DLD1 (cell line): ENCODE measurements around the gene KCNAB1.

ENCODE experiments used
- in situ Hi-C: cut with HindIII; loops from 2 replicates; pipeline ENCODE4 v1.10.0; 2017; ENCODE audit warnings: low sequenced_read_pairs

Gene KCNAB1

DNA sequence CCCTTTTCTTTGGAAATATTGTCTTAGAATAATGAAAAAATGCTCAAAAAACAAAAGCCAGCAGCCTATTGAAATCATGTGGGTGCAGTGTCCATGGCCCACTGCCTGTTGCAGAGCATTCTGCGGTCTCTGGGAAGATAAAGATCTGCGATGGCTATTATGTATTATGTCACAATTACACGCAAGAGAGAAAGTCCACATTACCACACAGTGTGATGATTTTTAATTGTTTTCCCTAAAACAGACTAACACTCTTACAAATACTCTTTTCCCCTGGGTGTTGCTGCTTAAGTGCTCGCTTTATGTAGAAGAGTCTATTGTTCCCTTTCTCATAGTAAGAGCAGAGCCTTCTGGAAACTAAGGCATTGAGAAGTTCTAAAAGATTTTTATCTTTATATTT lies 402.3 kb downstream of the KCNAB1 start:
- in situ Hi-C loops: loop anchor here (25.0 kb wide), 1 partner anchor 615 kb away; no protein-coding TSS in a partner anchor

DNA sequence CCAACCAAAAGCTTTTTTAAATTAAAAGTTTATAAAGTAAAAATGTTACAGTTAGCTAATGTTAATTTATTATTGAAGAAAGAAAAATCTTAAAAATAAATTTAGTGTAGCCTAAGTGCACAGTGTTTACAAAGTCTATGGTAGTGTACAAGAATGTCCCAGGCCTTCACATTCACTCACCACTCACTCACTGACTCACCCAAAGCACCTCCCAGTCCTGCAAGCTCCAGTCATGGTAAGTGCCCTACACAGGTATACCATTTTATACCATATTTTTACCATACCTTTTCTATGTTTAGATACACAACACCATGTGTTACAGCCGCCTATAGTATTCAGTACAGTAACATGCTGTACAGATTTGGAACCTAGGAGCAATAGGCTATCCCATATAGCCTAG lies 405.4 kb downstream of the KCNAB1 start:
- in situ Hi-C loops: no loop called here

DNA sequence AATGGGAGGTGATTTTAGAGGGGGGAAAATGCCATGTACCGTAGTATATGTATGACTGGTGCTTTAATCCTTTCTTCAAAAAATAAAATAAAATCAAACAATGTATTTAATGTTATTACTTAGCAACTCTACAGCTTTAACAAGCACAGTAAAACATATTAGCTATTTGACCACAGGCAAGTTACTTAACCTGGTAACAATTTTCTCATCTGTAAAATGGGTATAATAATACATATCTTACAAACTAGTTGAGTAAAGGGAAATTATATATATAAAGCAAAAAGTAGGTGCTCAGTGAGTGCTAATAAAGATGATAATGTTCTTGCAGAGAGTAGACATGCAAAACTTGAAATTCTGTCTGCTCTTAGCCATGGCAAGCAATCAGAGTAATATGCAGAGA lies 406.7 kb downstream of the KCNAB1 start:
- in situ Hi-C loops: no loop called here

DNA sequence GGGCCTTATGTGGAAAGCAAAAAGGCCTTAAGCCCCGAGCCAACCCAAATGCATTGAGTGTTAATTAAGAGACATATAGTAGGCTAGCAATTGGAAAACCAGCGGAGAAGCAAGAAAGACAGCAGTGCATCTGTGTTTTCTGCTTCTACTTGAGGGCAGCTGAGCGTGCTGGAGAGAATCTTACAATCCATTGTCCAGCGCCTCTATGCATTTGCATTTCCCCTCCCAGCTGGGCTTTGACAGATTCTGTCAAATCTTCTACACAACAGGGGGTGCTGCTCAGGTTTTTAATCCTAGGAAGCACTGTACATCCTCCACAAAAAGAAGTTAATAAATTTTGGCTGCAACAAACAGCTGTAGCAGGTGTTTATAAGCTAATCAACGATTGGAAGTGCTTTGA lies 410.6 kb downstream of the KCNAB1 start:
- in situ Hi-C loops: no loop called here

DNA sequence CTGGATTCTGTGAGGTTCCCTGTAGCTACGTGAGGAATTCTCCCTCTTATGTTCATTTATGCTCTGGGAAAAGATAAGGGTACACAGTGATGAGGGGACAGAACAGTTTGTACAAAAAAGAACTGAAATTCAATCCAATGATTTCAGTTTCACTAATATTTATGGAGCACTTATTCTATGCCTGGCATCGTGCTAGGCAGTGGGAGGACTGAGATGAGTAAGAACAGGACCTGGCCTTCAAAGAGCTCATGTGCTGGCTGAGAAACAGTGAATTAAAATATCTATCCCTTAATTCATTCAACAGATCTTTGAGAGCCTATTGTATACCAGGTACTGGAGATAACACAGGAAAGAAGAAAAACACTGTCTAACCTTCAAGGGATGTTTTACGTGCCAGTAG lies 412.4 kb downstream of the KCNAB1 start:
- in situ Hi-C loops: no loop called here

DNA sequence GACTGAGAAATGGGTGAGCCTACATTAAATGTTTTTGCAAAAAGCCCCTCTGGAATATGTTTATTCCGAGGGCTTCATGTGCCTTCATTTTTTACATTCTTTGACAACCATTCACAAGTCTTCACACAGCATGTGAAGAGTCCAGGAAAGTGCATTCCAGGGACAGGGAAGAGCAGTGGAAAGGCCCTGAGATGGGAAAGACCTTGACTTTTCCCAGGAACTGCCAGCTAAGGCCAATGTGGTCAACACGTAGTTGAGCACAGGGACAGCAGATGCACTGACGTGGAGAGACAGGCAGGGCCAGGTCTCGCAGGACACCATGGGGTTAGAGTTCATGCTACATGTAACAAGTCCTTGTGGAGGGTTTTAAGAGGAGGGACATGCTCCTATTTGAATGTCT lies 412.8 kb downstream of the KCNAB1 start:
- in situ Hi-C loops: no loop called here

DNA sequence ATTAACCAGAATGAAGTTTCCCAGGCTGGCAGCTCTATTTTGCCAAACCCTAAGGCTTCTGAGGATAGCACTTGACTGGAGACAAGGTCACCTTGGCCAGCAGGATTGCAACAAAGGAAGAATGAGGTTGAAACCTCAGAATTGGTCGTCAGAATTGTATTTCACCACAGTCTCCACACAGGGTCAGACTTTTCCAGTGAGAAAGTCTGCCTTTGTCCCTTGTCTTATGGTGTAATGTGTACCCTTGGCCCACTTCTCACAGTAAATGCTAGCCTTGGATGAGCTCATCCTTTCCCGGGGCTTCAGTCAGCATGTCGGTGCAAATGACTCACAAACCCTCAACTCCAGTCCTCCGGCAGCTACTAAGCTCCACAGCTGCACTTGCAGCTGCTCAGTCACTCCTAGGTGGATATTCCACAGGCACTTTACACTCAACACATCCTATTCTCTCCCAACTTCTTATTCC lies 414.8 kb downstream of the KCNAB1 start:
- in situ Hi-C loops: no loop called here

DNA sequence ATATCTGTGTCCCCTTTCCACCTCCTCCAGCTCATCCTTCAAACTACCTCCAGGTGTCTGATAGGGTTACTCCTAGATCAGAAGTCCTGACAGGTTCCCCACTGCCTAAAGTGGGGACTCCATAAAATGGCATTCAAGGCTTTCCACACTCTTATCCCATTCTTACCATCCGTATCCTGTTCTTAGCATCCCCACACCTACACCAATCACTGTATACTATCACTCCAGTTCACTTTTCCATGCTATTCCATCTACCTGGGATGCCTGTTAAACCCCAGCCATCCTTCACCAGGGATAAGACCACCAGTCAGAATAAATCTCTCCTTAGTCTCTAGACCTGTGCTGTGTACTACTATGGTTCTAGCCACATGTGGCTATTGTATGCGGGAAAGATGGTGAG lies 415.4 kb downstream of the KCNAB1 start:
- in situ Hi-C loops: no loop called here

DNA sequence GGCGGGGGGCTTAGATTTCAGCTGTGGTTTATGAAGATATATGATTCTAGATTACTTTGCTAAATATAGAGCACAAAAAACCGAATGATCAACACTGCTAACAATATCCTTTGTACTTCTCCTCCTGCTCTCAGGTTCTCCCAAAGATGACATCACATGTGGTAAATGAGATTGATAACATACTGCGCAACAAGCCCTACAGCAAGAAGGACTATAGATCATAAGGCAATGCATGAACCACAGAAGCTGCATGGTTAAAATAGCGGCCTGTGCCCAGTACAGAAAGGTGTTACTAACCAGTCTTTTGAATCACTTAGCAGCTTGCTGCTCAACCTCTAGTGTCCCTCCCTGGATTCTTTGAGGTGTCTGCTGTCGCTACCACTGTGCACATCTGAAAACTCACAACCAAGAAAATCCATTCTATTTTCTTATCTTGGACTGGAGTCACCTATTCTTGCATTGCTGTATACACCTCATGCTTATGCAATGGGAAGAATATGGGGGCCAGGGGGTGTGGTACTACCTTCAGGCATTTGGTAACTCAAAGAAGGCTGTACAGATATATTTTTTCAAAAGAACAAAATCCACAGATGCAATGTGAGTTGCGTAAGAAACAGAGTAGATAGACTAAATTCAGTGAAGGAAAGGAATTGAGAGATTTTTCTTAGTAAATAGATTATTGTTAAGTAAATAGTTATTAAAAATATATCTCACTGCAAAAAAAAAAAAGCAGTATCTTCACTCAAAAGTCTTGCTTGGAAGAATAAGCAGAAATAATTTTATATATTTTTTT lies 416.3 kb downstream of the KCNAB1 start:
- in situ Hi-C loops: no loop called here

DNA sequence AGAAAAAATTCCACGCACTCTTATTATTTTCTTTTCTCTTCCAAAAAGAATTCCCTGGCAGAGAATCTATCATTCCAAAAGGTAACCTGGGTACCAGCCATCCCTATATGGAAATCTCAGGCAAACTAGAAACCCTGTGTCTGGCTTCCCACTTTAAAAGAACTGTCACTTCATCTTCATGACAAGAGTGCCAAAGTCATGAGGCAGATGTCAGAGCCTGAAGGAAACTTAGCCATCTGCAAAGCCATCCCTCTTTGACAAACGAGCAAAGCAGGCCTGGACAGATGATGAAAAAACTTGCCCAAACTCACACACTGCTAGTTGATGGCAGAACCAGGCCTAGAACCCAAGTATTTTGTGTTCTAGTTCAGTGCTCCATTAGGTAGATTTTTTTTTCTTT lies 418.7 kb downstream of the KCNAB1 start:
- in situ Hi-C loops: no loop called here

DNA sequence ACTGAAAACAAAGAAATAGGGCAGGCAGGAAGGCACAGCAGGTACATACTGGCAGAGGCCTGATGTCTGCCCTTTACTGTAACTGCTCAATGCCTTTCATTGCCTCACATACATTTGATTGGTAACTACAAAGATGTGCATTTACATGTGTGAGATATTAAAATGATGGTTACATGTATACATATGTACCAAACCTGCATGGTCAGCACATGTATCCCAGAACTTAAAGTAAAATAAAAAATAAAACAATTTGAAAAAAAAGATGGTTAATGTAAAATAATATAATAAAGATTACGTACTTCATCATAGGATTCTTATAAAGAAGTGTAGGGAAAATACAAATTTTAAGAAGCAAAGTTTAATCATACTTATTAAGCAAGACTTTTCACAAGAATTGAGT lies 419.4 kb downstream of the KCNAB1 start:
- in situ Hi-C loops: no loop called here

DNA sequence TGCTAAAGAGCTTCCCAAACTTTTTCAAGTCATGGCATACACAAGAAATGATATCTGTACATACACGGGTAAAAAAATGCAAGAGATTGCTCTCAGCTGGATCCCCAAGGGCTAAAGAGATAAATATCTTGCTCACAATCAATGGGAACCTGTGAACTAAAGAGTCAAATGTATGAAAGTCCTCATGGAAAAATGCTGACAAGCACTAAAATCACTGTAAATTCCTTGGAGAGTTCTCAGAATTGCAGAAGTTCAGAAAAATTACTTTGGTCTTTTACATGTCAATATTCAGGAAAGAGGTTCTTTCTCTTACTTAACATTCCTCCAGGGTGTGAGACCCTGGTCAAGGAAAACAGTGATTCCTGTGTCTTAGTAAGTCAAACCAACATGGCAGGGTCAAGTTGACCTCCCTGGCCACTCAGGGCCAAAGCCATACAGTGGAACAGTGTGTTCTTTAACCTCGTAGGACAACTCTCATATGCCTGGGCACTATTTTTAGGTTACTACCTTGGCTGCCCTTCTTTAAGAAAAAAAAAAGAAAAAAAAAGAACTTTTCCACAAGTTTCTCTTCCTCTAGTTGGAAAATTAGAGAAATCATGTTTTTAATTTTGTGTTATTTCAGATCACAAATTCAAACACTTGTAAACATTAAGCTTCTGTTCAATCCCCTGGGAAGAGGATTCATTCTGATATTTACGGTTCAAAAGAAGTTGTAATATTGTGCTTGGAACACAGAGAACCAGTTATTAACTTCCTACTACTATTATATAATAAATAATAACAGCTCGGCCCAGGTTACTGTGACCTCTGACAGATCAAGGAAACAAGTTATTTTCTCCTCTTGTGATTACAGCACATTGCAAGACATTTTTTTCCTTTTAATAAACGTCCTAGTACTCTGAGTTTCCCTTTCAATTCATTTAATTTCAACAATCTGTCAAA lies 422.0 kb downstream of the KCNAB1 start:
- in situ Hi-C loops: no loop called here

DNA sequence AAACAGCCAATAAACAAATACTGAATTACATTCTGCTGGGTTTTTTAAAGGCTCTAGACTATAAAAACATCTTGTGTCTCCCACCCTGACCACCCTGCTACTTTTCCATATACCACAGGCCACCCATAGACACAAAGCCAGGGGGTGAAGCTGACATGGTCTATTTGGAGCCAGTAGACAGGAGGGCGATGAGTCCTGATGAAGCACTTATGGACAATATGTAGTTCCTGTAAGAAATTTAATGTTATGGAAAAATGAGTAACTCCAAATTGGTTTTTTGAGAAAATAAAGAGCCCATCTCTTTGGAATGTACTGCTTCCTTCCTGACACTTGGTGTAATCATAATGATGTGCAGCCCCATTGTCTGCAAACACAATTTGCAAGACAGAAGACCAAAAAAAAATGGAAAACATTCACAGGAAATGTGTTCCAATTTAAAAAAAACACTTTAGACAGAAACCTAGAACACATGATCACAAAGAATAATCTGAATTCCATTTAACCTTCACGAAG lies 422.7 kb downstream of the KCNAB1 start:
- in situ Hi-C loops: no loop called here

DNA sequence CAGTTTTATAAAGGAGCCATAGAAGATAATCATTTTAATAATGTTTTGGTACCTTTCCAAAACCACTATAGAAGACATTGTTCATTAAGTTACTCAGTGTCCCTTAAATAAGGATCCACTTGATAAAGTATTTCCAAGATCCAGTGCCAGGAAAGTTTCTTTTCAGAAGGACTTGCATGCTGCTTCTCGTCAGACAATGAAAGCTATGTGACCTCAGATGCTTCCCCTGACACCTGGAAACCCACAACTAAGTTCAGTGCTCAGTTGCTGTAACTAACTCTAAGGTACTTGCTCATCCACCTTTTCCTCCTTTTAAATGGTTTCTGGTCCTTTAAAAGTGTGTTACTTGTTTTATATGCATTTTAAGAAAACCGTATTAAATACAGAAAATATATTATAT lies 427.3 kb downstream of the KCNAB1 start:
- in situ Hi-C loops: no loop called here

DNA sequence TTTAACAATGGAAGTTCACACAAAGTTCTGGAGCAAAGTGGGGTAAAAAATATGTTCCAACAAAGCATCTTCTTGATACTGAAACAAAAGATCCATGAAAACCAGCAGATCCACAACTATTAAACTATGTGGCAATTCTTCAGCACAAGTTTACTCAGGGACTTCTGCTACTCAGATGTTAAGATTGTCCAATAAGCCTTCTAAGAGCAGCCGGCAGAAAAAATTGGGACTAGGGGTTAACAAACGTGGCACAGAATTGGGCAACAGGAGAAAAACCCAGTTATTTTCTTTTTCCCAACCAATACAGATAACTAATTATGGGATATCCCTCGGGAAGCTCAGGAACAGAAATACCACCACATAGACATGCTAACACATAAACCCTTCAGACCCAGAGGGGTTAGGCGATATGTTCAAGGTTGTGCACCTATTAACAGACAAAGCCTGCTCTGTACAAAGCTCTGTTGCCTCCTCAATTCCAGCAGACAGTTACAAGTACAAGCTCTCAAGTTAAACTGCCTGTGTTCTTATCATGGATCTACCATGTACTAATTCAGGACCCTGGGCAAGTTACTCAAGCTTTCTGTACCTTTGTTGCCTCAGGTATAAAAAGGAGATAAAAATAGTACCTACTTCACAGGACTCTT lies 427.8 kb downstream of the KCNAB1 start:
- in situ Hi-C loops: no loop called here

DNA sequence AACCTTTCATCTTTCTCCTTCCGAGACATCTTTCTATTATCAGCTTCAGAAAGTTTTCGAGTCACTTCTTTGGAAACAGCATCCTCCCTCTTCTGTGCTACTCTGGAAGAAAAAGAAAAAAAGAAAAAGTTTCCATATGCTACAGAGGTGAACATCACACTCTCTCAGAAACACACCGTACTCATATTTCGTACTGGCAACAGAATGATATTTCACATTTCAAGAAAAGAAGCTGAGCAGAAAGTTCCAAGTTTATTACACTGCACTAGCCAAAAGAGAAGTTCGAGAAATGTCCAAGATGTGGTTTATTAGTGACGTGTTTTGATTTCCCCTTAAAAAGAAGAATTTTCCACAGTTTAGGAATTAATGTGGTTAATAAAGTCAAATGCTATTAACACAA lies 428.5 kb downstream of the KCNAB1 start:
- in situ Hi-C loops: no loop called here

DNA sequence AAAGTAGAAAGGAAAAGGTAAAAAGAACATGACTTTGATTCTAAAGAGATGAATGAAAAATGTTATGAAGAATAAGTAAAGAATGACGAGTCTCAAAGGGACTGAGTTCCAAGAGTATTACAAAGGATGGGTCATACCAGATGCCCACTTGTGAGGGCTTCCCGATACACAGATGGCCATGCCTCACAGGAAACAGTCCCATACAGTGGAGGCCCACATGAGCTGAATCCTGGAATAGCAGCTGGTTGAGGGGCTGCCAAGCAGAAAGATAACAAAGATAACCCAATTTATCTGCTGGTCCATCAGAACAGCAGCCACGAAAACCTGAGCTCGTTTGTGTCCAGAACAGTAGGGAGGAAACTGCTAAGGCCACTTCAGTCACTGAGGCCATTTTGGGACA lies 430.9 kb downstream of the KCNAB1 start:
- in situ Hi-C loops: no loop called here

DNA sequence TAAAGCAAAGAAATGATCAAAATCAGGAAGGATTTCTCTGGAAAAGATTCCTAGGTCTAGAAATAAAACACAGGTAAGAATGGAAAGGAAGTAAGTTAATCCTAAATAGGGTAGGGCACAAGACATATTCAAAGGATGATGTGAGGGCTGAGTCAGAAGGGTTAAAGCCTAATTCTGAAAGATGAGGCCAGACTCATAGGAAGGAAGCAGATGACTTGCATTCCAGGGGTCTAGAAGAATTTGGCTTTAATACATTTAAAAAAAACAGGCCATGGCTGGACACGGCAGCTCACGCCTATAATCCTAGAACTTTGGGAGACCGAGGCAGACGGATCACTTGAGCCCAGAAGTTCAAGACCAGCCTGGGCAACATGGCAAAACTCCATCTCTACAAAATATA lies 431.4 kb downstream of the KCNAB1 start:
- in situ Hi-C loops: no loop called here

DNA sequence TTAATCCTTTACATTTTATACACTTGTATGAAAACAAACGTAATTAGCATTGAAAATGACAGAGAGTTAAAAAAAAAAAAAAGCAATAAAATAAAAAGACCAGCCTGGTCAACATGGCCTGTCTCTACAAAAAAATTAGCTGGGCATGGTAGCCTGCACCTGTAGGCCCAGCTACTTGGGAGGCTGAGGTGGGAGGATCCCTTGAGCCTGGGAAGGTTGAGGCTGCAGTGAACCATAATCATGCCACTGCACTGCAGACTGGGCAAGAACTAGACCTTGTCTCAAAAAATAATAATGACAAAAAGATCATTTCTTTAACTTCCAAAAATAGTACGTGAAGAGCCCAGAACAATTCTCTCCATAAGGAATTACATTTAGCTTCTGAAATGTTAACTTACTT lies 432.6 kb downstream of the KCNAB1 start:
- in situ Hi-C loops: no loop called here

DNA sequence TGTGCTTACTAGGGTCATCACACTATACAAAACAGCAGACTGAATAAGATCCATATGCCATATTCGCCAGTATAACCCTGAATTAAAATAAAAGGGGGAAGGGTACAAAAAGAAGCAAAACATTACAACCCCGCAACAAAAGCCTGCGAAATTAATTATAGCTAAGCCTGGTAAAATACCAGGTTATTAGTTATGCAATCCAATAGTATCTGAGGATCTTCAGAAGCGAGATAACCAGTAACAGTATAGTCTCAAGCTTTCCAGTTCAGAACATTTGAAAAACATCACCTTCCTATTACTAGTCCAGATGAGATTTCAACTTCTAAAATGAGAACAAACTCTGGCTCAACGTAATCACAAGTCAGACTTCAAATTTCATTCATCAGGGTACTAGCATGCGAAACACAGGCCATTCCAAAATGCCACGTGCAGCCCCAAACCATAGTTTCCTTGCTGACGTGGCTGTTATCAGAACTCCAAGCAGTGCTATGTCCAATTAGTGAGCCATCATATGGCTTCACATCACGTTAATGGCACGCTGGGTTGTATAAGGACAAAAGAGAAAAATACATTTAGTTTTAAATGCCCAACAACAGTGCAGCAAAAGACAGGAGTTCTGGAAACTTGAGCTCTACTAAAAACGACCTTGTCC lies 433.5 kb downstream of the KCNAB1 start:
- in situ Hi-C loops: no loop called here

DNA sequence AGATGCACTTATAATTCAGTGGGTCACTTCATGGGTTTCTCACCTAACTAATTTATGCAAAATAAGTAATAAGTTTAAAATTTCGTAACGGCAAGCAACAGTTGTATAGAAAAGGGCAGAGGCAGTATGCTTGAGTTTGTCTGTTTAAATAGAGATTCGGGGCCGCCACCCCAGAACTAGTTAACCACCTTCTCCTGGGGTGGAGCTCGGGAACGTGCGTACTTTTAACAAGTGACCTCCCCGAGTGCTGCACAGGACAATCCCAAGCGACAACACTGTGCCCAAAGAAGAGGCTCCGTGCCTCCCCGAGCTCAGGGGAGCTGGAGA lies 434.1 kb downstream of the KCNAB1 start:
- in situ Hi-C loops: no loop called here
